Measurements from ENCODE around the gene SREBF2.

SREBF2 gene

DNA sequence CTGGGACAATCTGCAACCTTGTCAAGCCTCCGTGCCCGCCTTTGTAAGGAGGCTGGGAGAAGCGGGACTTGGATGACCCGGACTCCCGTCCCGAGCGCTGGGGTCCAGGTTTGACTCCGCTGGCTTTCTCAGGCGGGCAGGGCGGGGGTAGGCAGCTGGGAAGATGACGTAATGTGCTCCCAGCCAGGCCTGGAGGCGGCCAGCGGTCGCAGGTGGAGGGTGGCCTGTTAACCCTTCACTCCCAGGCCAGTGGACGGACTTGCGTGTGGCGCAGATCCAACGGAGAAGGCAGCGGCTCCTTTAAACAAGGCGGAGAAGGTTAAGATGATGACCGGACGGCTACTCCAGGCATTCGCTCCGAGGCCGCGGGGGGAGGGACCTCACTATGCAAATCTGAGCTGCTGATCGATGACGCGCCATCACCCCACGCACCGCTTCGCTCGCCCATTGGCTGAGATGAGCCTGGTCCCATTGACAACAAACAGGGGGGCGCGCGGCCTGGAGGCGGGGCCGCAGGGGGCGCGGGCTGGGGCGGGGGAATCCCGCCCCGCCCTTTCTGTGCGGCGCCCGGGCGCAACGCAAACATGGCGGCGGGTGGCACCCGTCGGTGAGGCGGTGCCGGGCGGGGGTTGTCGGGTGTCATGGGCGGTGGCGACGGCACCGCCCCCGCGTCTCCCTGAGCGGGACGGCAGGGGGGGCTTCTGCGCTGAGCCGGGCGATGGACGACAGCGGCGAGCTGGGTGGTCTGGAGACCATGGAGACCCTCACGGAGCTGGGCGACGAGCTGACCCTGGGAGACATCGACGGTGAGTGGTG, at the start of gene SREBF2:
Gene SREBF2, plus strand, starts transcription at position 553 of the 816 bp plus-strand sequence. Its CDS starts 166 bp downstream, at position 719.
- DNase-seq, result peak; percentile 99

DNA sequence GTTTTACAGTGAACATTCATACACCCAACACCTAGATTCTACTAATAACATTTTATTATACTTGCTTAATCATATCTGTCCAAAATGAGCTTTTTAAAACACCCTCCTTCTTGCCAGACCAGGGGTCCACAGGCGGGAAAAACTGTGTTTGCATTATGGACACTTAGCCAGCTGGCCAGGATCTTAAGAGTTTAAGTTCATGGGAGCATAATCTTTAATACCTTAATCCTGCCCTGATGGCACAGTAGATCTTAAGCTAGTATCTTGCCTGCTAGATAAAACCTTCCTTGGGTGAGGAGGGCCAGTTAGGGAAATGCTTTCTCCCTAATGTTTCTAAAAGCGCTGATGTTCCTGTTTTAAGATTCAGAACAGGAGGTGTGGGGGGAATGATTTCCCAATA, 45.6 kb upstream of the SREBF2 start:
- DNase-seq, result no peak

DNA sequence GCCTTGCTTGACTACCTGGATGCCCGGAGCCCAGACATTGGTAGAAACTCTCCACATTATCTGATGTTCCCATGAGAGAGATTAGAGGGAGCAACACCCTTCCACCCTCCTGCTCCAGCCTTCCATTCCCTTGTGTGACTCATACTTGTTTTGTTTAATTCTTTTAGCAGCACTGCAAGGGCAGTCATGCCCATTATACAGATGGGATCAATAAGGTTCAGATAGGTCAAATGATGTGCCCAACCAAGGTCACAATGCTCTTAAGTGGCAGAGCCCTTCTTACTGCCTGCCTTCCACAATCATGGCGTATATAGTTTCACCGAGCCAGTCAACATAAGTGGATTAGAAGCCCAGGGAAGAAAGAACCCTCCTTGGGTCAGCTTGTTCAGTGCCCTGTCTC, 39.0 kb upstream of the SREBF2 start:
- DNase-seq, result no peak

DNA sequence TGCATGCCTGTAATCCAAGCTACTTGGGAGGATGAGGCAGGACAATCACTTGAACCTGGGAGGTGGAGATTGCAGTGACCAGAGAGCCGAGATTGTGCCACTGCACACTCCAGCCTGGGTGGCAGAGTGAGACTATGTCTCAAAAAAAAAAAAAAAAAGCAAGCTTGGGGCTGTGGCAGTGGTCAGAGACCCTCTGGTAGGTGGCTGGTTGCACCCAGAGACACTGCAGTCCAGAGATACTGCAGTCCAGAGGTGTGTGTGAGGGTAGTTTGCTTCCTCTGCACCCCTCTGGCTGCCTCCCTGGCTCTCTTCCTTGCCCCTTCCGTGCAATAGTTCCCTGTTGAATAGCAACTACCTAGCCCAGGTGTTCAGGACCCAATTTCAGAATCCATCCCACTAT, 34.2 kb upstream of the SREBF2 start:
- no peak for DNase-seq

DNA sequence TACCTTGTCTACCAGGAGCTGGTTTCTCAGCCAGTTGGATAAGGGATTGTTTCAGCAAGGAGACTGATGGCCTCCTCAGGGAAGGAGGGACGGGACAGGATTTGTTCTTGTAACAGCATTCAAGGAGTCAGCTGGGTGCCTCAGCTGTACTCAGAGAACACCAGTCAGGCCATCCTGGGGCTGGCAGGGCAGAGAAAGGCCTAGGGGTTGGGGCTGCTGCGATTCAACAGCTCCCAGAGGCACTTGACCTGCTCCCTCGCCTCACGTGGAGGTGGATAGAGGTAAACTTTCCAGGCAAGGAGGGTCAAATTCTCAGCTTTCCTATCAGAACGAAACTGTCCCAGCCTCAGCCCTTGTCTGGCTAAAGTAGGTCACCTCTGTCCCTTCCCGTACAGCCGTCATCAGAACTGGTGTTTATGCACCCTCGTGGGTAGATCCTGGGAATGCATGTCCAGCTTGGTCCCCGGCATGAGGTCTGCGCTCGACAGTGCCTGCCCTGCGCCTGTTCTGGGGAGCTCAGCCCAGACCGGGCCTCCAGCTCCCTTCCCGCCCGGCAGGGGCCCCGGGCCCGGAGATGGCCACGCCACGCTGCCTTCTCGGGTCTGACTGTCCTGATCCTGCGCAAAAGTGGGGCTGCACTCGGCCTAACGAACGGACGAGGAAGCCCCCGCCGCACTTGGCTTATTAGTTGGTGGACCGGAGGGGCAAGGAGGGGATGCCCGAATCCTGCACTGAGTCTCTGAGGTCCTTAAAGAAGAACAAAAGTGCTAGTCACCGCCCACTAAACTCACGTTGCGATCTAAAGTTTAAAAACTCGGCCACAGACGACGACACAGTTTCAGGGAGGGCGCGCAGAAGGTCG, 33.2 kb upstream of the SREBF2 start:
- DNase-seq, result no peak

DNA sequence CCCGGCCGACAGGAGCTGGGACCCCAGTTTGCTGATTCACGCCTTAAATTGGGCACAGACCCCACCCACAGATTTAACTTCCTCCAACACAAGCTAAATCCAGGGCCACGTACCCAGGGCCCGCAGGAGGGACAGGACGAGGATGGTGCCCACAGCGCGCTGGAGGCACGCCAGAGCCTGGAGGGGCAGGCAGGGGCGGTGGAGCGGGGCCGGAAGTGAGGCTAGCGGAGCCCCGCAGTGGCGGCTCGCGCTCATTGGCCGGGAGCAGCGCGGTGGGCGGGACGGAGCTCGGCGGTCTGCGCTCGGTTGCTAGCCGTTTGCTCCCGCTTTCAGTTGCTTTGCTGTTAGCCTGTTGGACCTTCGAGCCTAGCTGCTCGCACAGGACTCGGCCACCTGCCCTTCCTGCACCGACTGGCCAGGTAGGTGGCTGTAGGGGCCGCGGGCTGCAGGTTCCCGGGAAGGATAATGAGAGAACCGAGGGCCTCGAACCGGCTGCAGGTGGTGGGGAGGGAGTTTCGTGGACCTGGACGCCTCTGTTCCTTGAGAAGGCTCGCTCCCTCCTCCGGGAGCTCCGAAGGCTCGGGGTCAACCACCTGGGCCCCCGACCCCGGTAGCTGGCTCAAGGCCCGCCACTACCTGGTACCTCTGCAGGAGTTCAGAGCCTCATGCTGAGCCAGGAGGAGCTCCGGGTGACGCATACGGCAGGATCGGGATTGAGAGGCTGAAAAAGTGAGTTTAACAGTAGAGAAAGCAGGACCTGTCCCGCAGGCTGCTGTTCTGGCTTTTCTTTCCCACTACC, 32.4 kb upstream of the SREBF2 start, which contains the start of gene CCDC134:
Gene CCDC134, plus strand, starts transcription at position 332 of the 799 bp plus-strand sequence. CDS start 8,212 bp downstream, outside the sequence.
- DNase-seq, result peak; percentile 88

DNA sequence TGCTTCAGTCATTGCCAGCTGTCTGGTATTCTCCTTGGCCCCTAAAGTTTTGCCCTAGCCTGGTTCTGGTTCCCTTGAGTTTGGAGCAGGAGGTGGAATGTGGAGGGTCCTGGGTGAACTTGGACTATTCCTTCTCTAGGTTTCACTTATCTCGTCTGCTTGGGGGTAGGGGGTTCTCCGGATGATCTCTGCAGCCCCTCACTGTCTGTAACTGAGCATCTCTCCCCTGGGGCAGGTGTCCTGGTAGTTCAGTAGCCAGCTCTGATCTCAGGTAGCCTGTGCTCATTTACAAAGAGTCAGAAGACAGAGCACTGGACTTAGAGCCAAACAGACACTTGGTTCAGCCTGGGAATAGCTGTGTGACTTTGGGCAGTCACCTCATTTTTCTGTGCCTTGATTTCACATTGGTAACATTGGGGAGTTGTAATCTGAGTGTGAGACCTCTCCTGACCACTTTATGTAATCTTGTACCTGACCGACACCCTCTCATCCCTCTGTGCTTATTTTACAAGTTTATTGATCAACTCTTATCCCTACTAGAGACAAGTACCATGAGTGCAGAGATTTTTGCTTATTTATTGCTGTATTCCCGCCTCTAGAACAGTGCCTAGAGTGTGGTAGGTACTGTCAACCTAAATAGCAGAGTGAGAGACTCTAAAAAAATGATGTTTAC, 31.6 kb upstream of the SREBF2 start:
- DNase-seq, result no peak

DNA sequence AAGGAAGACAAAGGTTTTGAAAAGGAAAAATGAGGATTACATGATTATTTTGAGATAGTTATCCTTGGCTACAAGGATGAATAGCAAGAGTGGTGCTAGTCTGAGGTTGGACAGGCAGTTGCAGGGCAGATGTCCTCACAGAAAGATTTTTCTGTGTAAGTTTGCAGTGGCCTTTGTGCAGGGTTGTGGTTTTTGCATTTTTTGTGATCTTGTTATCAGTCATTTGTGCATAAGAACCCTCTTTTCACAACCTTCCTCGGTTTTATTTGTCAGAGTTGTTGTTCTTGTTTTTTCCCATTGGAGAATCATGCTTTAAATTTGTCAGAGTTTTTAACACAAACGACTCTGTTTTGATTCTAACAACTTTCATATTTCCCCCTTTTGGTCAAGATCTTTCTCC, 31.0 kb upstream of the SREBF2 start:
- no peak for DNase-seq

DNA sequence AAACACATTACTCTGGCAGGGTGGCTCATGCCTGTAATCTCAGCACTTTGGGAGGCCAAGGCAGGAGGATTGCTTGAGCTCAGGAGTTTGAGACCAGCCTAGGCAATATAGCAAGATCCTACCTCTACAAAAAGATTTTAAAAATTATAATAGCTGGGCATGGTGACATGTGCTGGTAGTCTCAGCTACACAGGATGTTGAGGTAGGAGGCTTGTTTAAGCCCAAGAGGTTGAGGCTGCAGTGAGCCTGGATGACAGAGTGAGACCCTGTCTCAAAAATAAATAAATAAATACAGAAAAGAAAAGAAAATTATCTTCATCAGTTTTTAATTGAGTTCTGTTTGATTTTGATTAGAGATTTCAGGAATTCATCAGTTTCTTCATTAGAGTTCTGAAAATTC, 27.3 kb upstream of the SREBF2 start:
- DNase-seq, result no peak

DNA sequence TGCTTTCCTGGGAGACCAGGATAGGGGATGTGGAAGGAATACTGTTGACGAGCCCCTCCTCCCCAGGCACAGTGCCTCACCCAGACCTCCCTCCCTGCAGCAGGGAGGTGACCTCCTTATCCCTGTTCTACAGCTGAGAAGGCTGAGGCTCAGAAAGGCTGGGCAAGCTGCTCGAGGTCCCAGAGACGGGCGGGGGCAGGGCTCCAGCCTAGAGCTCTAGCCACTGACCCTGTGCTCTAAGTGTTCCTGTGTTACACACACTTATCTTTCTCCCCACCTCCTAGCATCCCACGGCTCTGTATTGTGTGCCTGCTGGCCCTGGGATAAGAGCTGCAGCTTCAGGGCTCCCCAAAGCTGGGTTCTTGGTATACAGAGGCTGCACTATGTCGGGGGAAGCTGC, 24.5 kb upstream of the SREBF2 start:
- no peak for DNase-seq

DNA sequence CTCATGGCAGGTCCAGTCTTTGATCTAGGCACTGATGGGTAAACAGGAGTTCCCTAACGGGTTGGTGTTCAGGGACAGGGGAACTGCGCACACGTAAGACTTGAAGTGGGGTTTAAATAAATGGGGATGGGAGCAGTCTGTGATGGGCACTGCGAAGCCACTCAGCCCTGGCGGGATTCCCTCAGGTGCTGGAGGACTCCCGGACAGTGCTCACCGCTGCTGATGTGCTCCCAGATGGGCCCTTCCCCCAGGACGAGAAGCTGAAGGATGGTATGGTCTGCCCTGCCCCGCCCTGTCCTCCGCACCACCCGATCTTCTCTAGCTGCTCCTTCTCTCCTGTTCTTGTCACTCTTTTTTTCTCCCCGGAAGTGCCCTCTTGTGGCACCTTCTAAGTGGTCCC, 22.9 kb upstream of the SREBF2 start:
- DNase-seq, result no peak

DNA sequence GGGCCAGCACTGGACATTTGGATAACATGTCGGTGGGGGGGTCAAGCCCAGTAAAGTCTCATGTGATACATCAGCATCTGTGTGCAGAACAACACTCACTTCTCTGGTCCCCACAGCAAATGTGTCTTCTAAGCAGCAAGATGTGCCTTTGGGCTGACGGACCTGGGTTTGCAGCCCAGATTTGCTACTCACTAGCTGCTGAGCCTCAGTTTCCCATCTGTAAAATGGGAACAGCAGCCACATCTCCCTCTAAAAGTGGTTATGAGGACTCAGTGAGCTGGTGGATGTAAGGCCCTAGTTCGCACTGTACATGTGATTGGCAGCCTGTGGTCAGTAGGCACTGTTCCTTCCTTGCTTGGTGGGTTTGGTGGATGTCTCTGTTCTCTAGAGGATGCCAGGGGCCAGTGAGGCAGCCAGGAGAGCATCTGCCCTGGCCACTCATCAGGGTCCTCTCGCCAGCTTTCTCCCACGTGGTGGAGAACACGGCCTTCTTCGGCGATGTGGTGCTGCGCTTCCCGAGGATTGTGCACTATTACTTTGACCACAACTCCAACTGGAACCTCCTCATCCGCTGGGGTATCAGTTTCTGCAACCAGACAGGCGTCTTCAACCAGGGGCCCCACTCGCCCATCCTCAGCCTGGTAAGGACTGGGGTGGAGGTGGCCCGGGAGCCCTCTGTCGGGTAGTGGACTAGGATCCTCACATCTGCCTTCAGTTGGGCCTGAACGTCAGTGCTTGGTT, 19.9 kb upstream of the SREBF2 start:
- no peak for DNase-seq

DNA sequence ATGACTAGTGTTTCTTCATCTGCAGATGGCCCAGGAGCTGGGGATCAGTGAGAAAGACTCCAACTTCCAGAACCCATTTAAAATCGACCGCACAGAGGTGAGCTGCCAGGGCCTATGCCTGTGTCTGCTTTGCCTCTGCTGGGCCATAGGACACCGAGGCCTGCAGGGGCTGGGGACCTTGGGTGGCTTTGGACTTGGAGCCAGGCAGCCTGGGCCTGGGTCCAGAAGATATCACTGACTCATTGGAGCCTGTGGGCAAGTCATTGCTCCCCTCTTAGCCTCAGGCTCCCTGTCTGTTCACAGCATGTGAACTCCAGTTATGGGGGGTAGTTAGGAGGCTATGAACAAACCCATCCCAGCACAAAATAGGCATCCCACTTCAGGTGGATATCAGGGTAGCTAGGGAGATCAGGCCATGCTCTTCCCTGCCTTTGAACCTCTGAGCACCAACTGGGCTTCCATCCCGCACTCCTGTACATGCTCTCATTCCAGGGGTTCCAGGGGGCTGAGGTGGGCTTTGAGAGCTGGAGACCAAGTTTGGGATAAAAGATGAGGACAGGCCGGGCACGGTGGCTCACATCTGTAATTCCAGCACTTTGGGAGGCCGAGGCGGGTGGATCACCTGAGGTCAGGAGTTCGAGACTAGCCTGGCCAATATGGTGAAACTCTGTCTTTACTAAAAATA, 19.0 kb upstream of the SREBF2 start:
- no peak for DNase-seq

DNA sequence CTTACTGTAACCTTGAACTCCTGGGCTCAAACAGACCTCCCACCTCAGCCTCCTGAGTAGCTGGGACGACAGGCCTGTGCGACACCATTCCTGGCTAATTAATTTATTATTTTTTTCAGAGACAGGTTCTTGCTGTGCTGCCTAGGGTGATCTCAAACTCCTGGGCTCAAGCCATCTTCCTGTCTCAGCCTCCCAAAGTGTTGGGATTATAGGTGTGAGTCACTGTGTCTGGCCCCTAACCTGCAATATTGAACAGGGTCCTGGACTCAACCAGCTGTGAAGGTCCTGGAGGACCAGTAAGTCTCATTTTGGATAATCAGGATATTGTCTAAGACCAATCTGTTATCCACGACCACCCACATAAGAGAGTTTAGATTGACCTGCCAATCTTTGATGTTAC, 17.2 kb upstream of the SREBF2 start:
- DNase-seq, result no peak

DNA sequence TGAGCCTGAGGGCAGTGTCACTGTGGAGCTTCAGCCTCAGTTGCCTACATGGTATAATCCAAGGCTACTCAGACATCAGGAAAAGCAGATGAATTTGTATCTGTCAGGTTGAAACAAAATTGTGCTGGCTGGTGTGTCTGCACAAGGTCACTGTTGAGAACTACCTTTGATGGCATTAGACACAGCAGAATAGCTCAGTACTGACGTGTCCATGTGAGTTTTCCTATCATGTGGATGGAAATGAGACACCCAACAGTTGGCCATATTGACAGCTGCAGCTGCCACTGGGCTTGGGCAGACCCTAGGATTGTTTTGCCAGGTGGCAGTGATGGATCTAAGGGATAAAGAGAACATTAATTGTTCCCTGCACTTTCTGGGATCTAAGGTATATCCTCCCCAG, 16.7 kb upstream of the SREBF2 start:
- no peak for DNase-seq

DNA sequence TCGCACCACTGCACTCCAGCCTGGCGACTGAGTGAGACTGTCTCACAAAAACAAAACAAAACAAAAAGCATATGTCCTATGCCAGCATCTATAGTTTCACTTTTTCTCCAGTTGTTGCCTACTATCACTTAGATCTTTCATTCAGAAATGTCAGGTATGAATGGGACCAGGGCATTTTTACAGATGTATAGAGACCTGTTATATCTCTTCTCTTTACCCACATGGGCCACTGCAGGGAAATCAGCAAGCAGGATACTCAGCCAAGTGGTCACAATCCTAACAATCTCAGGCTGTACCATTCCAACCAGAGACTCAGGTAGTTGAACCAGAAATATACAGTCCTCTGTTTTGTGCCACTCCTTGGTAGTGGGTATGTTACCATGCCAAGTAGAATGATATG, 16.0 kb upstream of the SREBF2 start:
- DNase-seq, result no peak

DNA sequence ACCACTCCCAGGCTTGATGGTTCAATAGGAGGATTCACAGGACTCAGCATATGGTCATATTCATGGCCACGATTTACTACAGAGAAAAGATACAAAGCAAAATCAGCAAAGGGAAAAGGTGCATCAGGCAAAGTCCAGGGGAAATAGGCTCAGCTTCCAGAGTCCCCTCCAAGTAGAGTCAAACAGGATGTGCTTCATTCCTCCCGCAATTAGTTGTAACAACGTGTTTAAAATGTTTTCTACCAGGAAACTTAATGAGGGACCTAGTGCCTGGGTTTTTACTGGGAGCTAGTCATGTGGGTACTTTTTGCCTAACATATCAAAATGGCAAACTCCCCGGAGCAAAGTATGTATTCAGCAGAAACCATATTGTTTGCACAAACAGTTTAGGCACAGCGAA, 14.9 kb upstream of the SREBF2 start:
- no peak for DNase-seq

DNA sequence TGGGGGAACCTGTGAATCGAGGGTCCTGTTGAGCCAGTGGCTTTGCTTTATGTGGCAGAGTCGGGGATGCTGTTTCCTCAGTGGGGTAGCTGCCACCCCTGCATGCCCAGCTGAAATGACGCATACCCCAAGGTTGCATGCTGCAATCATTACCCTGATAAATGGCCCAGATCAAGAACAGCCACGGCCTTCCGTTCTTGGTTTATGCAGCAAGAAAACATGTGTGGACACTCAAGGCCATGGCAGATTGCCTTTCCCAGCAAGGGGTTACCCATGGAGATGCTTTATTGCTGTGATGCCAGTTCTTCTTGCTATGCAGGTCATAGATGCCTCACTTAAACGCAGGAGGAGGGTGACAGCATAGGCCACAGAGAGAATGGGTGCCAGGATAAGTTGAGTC, 14.3 kb upstream of the SREBF2 start:
- DNase-seq, result no peak

DNA sequence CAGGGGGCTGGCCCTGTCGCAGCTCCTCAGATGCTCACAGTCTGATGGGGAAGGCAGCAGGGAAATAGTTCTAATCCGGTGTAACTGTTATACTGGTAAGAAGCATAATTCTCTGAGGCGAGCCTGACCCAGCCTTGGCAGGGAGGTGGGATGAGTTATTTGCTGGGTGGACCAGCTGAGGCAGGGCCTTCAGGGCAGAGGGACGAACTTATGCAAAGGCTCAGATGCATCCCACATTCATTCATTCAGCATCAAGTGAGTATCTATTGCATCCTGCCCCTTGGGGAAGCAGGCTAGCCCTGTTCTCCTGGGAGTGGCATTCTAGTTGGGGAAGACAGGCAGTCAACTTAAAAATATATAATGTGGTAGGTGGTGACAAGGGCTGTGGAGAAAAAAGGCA, 13.6 kb upstream of the SREBF2 start:
- DNase-seq, result no peak

DNA sequence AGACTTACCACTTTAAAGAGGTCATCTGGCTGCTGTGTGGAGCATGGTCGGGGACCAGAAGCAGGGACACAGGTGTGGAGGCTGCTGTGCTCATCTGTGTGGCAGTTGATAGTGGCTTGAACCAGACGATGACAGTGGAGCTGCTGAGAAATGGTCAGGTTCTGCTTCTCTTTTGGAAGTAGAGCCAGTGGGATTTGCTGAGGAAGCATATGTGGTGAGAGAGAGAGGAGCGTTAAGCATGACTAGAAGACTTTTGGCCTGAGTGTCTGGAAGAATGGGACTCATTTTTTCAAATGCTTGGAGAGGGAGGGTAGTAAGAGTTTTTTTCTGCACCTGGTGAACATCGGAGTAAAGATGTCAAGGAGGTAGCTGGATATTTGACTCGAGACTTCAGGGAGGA, 12.5 kb upstream of the SREBF2 start:
- no peak for DNase-seq

Measured in activated CD4-positive, alpha-beta T cell treated with anti-CD3 and anti-CD28 coated beads, Interleukin-2, amount 50 U/mL, for 1 hour (primary cell).